Sigmoid colon (tissue), 7 donors: ENCODE measurements around the gene TCERG1L. TPM values are rescaled to one million over a fixed set of nuclear protein-coding genes. Genes with fewer than 3 reads are reported as not detected.
"Not testable (repeated sequence)": the region's sequence is repeated elsewhere in the genome, so short reads cannot be mapped to it uniquely, and the experiment has no call there.

Source experiments
- DNase-seq: peaks from one replicate; pipeline ENCODE4 v3.0.0-alpha.2; 2019
- H3K27ac ChIP-seq, 4 donors: fragments of 200-600 bp; sonication (generic); one replicate each; pipeline ENCODE4 v1.5.1; 2016 to 2019; ENCODE audit warnings: mild to moderate bottlenecking in 1 of 4
- H3K27me3 ChIP-seq, 3 donors: fragments of 200-600 bp; sonication (generic); one replicate each; pipeline ENCODE4 v1.5.1; 2019; ENCODE audit warnings: mild to moderate bottlenecking in 1 of 3
- H3K36me3 ChIP-seq, 4 donors: fragments of 200-600 bp; sonication (generic); one replicate each; pipeline ENCODE4 v1.5.1; 2016 to 2019
- H3K4me1 ChIP-seq, 4 donors: fragments of 200-600 bp; sonication (generic); one replicate each; pipeline ENCODE4 v1.5.1; 2017 to 2019
- H3K4me3 ChIP-seq, 4 donors: fragments of 200-600 bp; sonication (generic); one replicate each; pipeline ENCODE4 v1.5.1; 2017 to 2019; ENCODE audit warnings: mild to moderate bottlenecking in 2 of 4, moderate library complexity in 1 of 4
- H3K9me3 ChIP-seq, 4 donors: fragments of 200-600 bp in 3 of 4; sonication (generic) in 3 of 4; one replicate each; pipeline versions ENCODE4 v1.5.1 to v1.6.1; 2013 to 2019
- EP300 ChIP-seq, 4 donors: sonication (generic); formaldehyde crosslinking; IDR thresholded peaks; one replicate each; pipeline ENCODE4 v1.6.1; 2017; ENCODE audit warnings: antibody characterized with exemption in 4 of 4
- POLR2A ChIP-seq, 2 donors: fragments of 450-650 bp; IDR thresholded peaks; one replicate each; pipeline ENCODE4 v1.6.1; 2016; ENCODE audit warnings: antibody characterized with exemption in 2 of 2, mild to moderate bottlenecking in 2 of 2, moderate library complexity in 2 of 2
- POLR2AphosphoS5 ChIP-seq, 4 donors: sonication (generic); formaldehyde crosslinking; IDR thresholded peaks; one replicate each; pipeline ENCODE4 v1.6.1; 2017; ENCODE audit warnings: antibody characterized with exemption in 4 of 4
- WGBS, 2 donors: extraction: QIAGEN DNeasy Blood & Tissue Kit; methylation state at CpG; one replicate each; pipeline ENCODE4 v1.1.7; 2013; 5-methylcytosine and 5-hydroxymethylcytosine counted together
- intact Hi-C: fragments of 100-400 bp; cut with DNase I; formaldehyde crosslinking; loops from one replicate; pipeline ENCODE4 v1.15.1; 2023
- polyA plus RNA-seq, 3 donors: library from polyadenylated mRNA; stranded (reverse); fragments of 200-250 nt; gene quantifications; one replicate each; pipeline ENCODE4 v1.2.3, GENCODE V29; 2013
- total RNA-seq, 4 donors: library from RNA; depleted of rRNA; stranded (reverse); fragments of >200 nt; gene quantifications; one replicate each; pipeline ENCODE4 v1.1.0, GENCODE V29; 2016
- TF ChIP-seq, protein P1 (sequence below), 4 experiments: fragments of 450-650 bp in 3 of 4; fragments of 200-600 bp in 1 of 4; IDR thresholded peaks; one replicate each; pipeline ENCODE4 v1.5.1; 2016 to 2019; ENCODE audit warnings: antibody characterized with exemption in 4 of 4, mild to moderate bottlenecking in 3 of 4, moderate library complexity in 2 of 4
- donor health status: healthy with polysubstance abuse.
- donor health status: Bipolar disorder and iron deficiency.
- donor health status: healthy.

Gene TCERG1L
- total and polyA plus RNA-seq, 7 donors, result under 0.01 to 0.55 (median 0.10) TPM; not detected in 4

DNA sequence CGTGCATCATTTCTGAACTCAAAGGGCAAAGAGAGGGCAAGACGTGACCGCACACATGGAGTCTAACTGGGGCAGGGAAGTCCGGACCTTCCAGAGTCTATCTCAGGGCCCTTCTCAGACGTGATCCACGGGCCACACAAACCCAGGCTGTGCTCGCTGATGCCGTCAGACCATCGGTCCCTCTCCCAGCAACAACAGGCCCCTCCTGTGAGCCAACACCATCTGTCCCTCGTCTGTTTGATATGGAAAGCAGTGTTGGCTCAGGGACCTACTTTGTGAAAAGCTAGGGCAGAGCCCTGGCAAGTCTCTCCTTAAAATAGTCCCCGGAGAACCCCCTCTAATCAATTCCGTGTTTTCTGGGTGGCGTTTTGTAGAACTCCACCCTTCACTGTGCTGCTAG lies 208.8 kb downstream of the TCERG1L start:
- intact Hi-C loops, result no loop called here
- 74 to 76% methylated on average over 13 of the region's 13 CpGs for WGBS, 2 donors
- TF ChIP-seq POLR2AphosphoS5 (IDR thresholded peaks at IDR 0.05), result no peak
- TF ChIP-seq POLR2A (IDR thresholded peaks at IDR 0.05), result no peak
- TF ChIP-seq, protein P1, sequence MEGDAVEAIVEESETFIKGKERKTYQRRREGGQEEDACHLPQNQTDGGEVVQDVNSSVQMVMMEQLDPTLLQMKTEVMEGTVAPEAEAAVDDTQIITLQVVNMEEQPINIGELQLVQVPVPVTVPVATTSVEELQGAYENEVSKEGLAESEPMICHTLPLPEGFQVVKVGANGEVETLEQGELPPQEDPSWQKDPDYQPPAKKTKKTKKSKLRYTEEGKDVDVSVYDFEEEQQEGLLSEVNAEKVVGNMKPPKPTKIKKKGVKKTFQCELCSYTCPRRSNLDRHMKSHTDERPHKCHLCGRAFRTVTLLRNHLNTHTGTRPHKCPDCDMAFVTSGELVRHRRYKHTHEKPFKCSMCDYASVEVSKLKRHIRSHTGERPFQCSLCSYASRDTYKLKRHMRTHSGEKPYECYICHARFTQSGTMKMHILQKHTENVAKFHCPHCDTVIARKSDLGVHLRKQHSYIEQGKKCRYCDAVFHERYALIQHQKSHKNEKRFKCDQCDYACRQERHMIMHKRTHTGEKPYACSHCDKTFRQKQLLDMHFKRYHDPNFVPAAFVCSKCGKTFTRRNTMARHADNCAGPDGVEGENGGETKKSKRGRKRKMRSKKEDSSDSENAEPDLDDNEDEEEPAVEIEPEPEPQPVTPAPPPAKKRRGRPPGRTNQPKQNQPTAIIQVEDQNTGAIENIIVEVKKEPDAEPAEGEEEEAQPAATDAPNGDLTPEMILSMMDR (IDR thresholded peaks at IDR 0.05), result no peak
- no peak for TF ChIP-seq EP300 (IDR thresholded peaks at IDR 0.05)
- no peak overlapping the region for H3K4me3 ChIP-seq
- H3K4me1 ChIP-seq, result no peaks in the 10 kb centered on the region
- no peaks in the 10 kb centered on the region for H3K27me3 ChIP-seq
- H3K36me3 ChIP-seq, result no peaks in the 10 kb centered on the region
- no peak for DNase-seq
- no peaks in the 10 kb centered on the region for H3K9me3 ChIP-seq
- H3K27ac ChIP-seq, result no peak overlapping the region

DNA sequence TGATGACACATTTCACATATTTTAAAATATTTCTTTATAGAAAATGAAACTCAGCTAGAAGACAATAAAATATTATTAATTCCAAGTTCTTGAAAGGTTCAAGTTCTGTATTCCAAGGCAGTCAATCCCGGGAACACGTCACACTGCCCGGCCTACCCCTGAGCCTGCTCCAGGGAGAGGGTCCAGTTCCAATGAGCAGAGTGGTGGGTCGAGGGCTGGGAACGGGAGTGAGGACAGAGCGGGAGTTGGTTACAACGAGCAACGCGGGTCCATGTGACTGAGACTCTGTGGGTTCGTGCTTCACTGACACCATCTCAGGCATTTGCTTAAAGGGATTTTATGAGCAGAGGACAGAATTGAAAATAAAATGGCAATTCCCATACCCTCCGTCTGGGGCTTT lies 209.4 kb downstream of the TCERG1L start:
- Histone ChIP-seq H3K4me1 (no peaks in the 10 kb centered on the region), H3K27ac (no peak overlapping the region), H3K9me3 (no peaks in the 10 kb centered on the region), H3K36me3 (no peaks in the 10 kb centered on the region), H3K27me3 (no peaks in the 10 kb centered on the region), H3K4me3 (no peak overlapping the region)
- DNase-seq, result no peak
- WGBS, 2 donors, result 86 to 90% methylated on average over 11 of the region's 11 CpGs
- TF ChIP-seq POLR2AphosphoS5 (IDR thresholded peaks at IDR 0.05), result no peak
- TF ChIP-seq POLR2A (IDR thresholded peaks at IDR 0.05), result no peak
- TF ChIP-seq, protein P1 (IDR thresholded peaks at IDR 0.05), result no peak
- intact Hi-C loops, result no loop called here

DNA sequence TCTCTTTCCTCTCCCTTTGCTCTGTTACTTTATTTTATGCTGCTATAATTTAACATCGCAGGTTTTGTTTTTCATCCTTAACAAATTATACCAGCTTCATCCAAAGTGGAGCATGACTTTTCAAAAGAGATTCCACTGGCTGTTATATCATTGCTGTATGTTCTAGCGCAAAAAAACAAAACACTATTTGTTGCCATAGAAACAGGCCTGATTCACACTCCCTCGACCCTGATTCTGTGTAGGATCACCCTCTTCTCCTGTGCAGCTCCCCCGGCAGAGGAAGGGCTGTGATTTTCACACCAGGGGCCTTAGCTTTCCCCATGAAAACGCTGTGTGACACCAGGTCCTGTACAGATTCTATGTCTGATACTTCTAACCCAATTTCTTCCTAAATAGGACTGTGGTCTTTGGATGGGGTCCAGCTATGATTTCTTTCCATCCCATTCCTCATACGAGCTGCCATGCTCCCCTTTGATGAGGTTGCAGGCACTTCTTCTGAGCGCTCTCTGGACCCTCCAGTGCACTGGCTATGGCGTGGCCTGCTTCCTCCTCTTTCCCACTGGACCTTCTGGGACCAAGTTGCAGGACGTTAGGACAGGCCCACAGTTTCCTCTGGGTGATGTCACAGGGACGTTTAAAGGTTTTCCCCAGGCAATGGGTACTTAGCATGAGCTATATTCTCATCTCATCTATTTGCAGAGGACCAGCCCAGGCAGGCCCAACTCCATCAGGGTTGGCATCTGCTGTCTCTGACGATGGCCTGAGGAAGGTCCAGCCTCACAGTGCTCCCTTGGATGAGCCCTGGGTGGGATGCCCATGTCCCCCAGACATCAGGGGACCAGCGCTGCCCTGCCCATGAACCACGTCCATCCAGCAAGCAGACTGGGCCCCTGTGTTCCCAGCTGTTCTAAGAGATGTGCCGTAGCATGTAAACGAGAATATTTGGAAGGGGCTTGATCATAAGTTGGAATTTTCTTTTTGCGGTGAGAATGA lies 210.8 kb downstream of the TCERG1L start:
- WGBS, 2 donors, result 71 to 75% methylated on average over 16 of the region's 16 CpGs
- intact Hi-C loops, result not testable (repeated sequence)

DNA sequence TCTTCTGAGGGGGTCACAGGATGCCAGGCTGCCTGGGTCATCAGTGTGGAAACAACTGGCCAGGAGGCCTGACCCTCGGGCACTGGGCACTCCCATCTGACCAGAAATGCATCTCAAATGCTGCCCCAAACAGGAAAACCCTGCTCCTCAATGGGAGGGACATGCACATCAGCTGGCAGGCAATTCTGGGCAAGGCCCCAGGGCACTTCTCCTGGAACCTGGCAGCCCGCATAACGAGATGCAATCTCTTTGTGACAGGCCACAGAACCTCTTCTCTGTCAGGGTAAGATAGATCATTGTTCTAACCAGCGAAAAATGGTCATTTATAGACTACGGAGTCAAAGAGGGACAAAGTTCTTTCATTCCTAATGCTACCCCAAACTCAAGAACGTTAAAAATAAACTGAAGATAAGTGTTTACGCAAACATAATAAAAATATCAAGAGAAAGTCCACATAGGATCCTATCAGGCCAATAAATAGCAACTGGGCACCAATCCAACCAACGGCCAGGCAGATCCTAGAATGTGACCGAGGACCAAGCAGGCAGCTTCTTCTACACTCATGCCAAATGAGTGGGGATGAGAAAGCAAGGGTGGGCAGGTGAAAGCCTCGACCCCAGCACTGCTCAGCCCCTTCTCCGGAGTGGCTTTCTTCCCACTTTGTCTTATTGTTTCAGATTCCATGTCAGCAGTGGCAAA lies 212.3 kb downstream of the TCERG1L start:
- H3K36me3 ChIP-seq, result no peaks in the 10 kb centered on the region
- no peaks in the 10 kb centered on the region for H3K4me1 ChIP-seq
- no peak for DNase-seq
- H3K27me3 ChIP-seq, result no peaks in the 10 kb centered on the region
- H3K9me3 ChIP-seq, result no peaks in the 10 kb centered on the region
- no peak overlapping the region for H3K4me3 ChIP-seq
- TF ChIP-seq, protein P1 (IDR thresholded peaks at IDR 0.05), result no peak
- no peak for TF ChIP-seq POLR2A (IDR thresholded peaks at IDR 0.05)
- TF ChIP-seq POLR2AphosphoS5 (IDR thresholded peaks at IDR 0.05), result no peak
- no peak for TF ChIP-seq EP300 (IDR thresholded peaks at IDR 0.05)
- H3K27ac ChIP-seq, result no peak overlapping the region
- 44 to 62% methylated on average over 11 of the region's 11 CpGs for WGBS, 2 donors
- intact Hi-C loops, result no loop called here

More for the DNA sequence above, 210.8 kb downstream of the TCERG1L start:
- not testable (repeated sequence) for H3K4me1 ChIP-seq, H3K4me3 ChIP-seq, DNase-seq, H3K27ac ChIP-seq, H3K27me3 ChIP-seq, H3K9me3 ChIP-seq, H3K36me3 ChIP-seq

DNA sequence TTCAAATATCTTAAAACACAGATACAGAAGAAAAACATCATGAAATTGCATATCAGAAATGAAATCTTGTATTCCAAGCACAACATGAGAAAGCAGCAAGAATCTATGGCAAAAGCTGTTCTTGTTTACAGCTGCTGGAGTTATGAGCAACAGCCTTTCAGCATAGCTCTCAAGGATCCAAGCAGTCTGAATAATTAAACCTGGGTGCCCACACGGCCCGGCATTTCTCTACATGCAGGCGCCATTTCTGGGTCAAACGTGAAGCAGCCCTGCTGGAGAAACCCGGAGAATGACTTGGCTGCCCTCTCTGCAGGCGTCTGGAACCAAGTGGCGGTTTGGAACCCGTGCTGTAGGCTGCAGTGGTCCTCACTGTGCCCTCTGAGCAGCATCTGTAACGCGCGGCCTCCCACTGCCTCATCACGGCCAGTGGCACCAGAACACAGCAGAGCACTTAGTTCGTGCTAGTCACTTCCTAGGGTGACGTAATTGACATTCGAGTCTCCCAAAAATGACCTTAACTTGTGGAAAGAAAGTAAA lies 213.0 kb downstream of the TCERG1L start:
- intact Hi-C loops, result no loop called here
- H3K4me1 ChIP-seq, result no peaks in the 10 kb centered on the region
- H3K9me3 ChIP-seq, result no peaks in the 10 kb centered on the region
- no peaks in the 10 kb centered on the region for H3K27me3 ChIP-seq
- 88% methylated on average over 15 of the region's 15 CpGs for WGBS, 2 donors
- no peak overlapping the region for H3K4me3 ChIP-seq
- no peak for DNase-seq
- TF ChIP-seq, protein P1 (IDR thresholded peaks at IDR 0.05), result no peak
- TF ChIP-seq POLR2A (IDR thresholded peaks at IDR 0.05) (no peak), POLR2AphosphoS5 (IDR thresholded peaks at IDR 0.05) (no peak), EP300 (IDR thresholded peaks at IDR 0.05) (no peak)
- H3K36me3 ChIP-seq, result no peaks in the 10 kb centered on the region
- H3K27ac ChIP-seq, result no peak overlapping the region
